NT2/D1 (cell line): ENCODE results near the gene CFAP20DC.

ENCODE experiments used
- SUZ12 ChIP-seq: IDR thresholded peaks from 2 replicates; pipeline ENCODE4 v1.6.1; 2011; ENCODE audit not compliant: insufficient read length, insufficient read depth; ENCODE audit errors: extremely low read depth
- YY1 ChIP-seq: IDR thresholded peaks from 2 replicates; pipeline ENCODE4 v1.6.1; 2011; ENCODE audit not compliant: insufficient read length, insufficient read depth
- ZNF274 ChIP-seq: IDR thresholded peaks from 2 replicates; pipeline ENCODE4 v1.6.1; 2011; ENCODE audit warnings: mild to moderate bottlenecking, low read depth, low read length

- TF ChIP-seq ZNF274, result no peak
- no peak for TF ChIP-seq YY1
- TF ChIP-seq SUZ12, result no peak
These were observed 55.0 kb downstream of the CFAP20DC start for GRCh38 chr3:58994746-58995330.
